HepG2 (cell line): ENCODE results near the gene URAD. TPM values are rescaled to one million over a fixed set of nuclear protein-coding genes. Genes with fewer than 3 reads are reported as not detected.

Experiments used
- HNF4A ChIP-seq: sonication (generic); formaldehyde crosslinking; IDR thresholded peaks from 2 replicates; pipeline ENCODE4 v1.4.0; 2020; ENCODE audit warnings: missing genetic modification reagents
- KMT2B ChIP-seq: IDR thresholded peaks from 2 replicates; pipeline ENCODE4 v1.6.1; 2016; ENCODE audit warnings: missing genetic modification reagents, missing compliant biosample characterization
- SOX5 ChIP-seq: IDR thresholded peaks from 2 replicates; pipeline ENCODE4 v1.6.1; 2016; ENCODE audit warnings: borderline replicate concordance
- SSRP1 ChIP-seq: IDR thresholded peaks from 2 replicates; pipeline ENCODE4 v1.6.1; 2016; ENCODE audit warnings: control low read depth
- ZNF10 ChIP-seq: sonication (generic); formaldehyde crosslinking; IDR thresholded peaks from 2 replicates; pipeline ENCODE4 v1.4.0; 2020; ENCODE audit warnings: mild to moderate bottlenecking, low read depth, missing genetic modification reagents, borderline replicate concordance
- ZNF766 ChIP-seq: sonication (generic); formaldehyde crosslinking; IDR thresholded peaks from 2 replicates; pipeline ENCODE4 v1.5.0; 2020; ENCODE audit warnings: missing genetic modification reagents, borderline replicate concordance
- ZNF879 ChIP-seq: sonication (generic); formaldehyde crosslinking; IDR thresholded peaks from 2 replicates; pipeline ENCODE4 v1.8.1; 2023; ENCODE audit warnings: missing genetic modification reagents
- polyA plus RNA-seq, 8 experiments: library from polyadenylated mRNA; depleted of rRNA in 3 of 8; stranded (reverse) in 7 of 8; unstranded in 1 of 8; fragments of >200 nt; fragmentation: Illumina TruSeq in 4 of 8; extraction: Trizol in 4 of 8; gene quantifications; 2 replicates each; pipeline versions ENCODE4 v1.2.1 to v1.2.3, GENCODE V29; 2011 to 2016; ENCODE audit warnings: low read depth in 4 of 8, missing spikeins in 1 of 8, mixed read lengths in 1 of 8; ENCODE audit not compliant: insufficient read depth in 1 of 8
- total RNA-seq, 5 experiments: library from RNA; depleted of rRNA; stranded (reverse); fragments of >200 nt; fragmentation: Illumina TruSeq; extraction: Trizol; gene quantifications; 2 replicates each; pipeline ENCODE4 v1.2.3, GENCODE V29; 2016; ENCODE audit warnings: low read depth in 1 of 5
- TF ChIP-seq, protein P1 (sequence below): sonication (generic); formaldehyde crosslinking; IDR thresholded peaks from 2 replicates; pipeline ENCODE4 v1.5.0; 2020; ENCODE audit warnings: missing genetic modification reagents
- TF ChIP-seq, protein P2 (sequence below): IDR thresholded peaks from 2 replicates; pipeline ENCODE4 v1.6.1; 2012; ENCODE audit warnings: inconsistent platforms
- TF ChIP-seq, protein P3 (sequence below): sonication (generic); formaldehyde crosslinking; conservative IDR thresholded peaks from 2 replicates; pipeline ENCODE4 v1.4.0; 2020; ENCODE audit warnings: mild to moderate bottlenecking, missing genetic modification reagents, moderate library complexity
- TF ChIP-seq, protein P4 (sequence below): sonication (generic); formaldehyde crosslinking; IDR thresholded peaks from 2 replicates; pipeline ENCODE4 v1.4.0; 2020; ENCODE audit warnings: mild to moderate bottlenecking, missing genetic modification reagents
- TF ChIP-seq, protein P5 (sequence below): IDR thresholded peaks from 2 replicates; pipeline ENCODE4 v1.6.1; 2016; ENCODE audit warnings: mild to moderate bottlenecking
- TF ChIP-seq, protein P6 (sequence below): sonication (generic); formaldehyde crosslinking; IDR thresholded peaks from 2 replicates; pipeline ENCODE4 v1.5.0; 2020; ENCODE audit warnings: missing genetic modification reagents, mild to moderate bottlenecking, borderline replicate concordance

URAD gene
- total and polyA plus RNA-seq, 2 of the 13 experiments (the other 11 are each of a cell fraction or from before 2014, with no cell fraction given) = not detected

DNA sequence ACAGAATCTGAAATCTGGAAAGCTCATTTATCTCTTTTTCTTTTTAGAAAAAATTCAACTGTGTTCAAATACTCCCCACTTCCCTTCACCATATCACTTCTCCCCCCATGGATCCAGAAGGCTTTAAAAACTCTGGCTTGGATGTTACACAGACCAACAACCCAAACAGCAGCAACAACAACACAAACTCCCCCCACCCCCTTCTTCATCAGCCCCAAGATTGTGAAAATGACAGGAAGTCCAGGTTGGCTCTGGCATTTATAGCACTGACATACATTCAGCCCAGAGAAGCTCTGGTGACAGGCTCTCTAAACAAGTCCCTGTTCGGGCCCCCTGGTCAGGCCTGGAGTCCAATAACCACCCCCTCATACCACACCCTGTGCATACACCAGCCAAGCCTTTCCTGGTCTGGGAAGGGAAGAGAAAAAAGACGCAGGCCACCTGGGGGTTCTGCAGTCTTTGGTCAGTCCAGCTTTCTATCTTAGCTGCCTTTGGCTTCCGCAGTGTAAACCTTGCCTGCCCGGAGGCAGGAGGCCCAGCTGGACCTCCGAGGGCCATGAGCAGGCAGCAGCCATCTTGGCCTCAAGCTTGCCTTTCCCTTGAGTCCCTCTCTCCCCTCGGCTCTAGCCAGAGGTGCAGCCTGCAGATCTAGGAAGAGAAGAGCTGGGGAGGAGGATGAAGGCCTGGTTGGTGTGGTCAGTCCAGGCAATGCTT lies 26.2 kb downstream of the URAD start (continued):
- TF ChIP-seq, protein P1, sequence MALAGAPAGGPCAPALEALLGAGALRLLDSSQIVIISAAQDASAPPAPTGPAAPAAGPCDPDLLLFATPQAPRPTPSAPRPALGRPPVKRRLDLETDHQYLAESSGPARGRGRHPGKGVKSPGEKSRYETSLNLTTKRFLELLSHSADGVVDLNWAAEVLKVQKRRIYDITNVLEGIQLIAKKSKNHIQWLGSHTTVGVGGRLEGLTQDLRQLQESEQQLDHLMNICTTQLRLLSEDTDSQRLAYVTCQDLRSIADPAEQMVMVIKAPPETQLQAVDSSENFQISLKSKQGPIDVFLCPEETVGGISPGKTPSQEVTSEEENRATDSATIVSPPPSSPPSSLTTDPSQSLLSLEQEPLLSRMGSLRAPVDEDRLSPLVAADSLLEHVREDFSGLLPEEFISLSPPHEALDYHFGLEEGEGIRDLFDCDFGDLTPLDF (CRISPR knock-in tag) = no peak
- TF ChIP-seq, protein P2, sequence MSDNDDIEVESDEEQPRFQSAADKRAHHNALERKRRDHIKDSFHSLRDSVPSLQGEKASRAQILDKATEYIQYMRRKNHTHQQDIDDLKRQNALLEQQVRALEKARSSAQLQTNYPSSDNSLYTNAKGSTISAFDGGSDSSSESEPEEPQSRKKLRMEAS = no peak
- TF ChIP-seq, protein P3, sequence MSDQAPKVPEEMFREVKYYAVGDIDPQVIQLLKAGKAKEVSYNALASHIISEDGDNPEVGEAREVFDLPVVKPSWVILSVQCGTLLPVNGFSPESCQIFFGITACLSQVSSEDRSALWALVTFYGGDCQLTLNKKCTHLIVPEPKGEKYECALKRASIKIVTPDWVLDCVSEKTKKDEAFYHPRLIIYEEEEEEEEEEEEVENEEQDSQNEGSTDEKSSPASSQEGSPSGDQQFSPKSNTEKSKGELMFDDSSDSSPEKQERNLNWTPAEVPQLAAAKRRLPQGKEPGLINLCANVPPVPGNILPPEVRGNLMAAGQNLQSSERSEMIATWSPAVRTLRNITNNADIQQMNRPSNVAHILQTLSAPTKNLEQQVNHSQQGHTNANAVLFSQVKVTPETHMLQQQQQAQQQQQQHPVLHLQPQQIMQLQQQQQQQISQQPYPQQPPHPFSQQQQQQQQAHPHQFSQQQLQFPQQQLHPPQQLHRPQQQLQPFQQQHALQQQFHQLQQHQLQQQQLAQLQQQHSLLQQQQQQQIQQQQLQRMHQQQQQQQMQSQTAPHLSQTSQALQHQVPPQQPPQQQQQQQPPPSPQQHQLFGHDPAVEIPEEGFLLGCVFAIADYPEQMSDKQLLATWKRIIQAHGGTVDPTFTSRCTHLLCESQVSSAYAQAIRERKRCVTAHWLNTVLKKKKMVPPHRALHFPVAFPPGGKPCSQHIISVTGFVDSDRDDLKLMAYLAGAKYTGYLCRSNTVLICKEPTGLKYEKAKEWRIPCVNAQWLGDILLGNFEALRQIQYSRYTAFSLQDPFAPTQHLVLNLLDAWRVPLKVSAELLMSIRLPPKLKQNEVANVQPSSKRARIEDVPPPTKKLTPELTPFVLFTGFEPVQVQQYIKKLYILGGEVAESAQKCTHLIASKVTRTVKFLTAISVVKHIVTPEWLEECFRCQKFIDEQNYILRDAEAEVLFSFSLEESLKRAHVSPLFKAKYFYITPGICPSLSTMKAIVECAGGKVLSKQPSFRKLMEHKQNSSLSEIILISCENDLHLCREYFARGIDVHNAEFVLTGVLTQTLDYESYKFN (CRISPR knock-in tag) = peak; percentile 44
- TF ChIP-seq, protein P4, sequence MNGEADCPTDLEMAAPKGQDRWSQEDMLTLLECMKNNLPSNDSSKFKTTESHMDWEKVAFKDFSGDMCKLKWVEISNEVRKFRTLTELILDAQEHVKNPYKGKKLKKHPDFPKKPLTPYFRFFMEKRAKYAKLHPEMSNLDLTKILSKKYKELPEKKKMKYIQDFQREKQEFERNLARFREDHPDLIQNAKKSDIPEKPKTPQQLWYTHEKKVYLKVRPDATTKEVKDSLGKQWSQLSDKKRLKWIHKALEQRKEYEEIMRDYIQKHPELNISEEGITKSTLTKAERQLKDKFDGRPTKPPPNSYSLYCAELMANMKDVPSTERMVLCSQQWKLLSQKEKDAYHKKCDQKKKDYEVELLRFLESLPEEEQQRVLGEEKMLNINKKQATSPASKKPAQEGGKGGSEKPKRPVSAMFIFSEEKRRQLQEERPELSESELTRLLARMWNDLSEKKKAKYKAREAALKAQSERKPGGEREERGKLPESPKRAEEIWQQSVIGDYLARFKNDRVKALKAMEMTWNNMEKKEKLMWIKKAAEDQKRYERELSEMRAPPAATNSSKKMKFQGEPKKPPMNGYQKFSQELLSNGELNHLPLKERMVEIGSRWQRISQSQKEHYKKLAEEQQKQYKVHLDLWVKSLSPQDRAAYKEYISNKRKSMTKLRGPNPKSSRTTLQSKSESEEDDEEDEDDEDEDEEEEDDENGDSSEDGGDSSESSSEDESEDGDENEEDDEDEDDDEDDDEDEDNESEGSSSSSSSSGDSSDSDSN = no peak
- TF ChIP-seq SOX5 (CRISPR knock-in tag) = no peak
- peak; percentile 37; the same call in 1 of the 2 replicates for TF ChIP-seq HNF4A (CRISPR knock-in tag)
- TF ChIP-seq, protein P5, sequence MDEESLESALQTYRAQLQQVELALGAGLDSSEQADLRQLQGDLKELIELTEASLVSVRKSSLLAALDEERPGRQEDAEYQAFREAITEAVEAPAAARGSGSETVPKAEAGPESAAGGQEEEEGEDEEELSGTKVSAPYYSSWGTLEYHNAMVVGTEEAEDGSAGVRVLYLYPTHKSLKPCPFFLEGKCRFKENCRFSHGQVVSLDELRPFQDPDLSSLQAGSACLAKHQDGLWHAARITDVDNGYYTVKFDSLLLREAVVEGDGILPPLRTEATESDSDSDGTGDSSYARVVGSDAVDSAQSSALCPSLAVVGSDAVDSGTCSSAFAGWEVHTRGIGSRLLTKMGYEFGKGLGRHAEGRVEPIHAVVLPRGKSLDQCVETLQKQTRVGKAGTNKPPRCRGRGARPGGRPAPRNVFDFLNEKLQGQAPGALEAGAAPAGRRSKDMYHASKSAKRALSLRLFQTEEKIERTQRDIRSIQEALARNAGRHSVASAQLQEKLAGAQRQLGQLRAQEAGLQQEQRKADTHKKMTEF = no peak
- TF ChIP-seq ZNF10 (CRISPR knock-in tag) = no peak
- no peak for TF ChIP-seq KMT2B (CRISPR knock-in tag)
- TF ChIP-seq, protein P6, sequence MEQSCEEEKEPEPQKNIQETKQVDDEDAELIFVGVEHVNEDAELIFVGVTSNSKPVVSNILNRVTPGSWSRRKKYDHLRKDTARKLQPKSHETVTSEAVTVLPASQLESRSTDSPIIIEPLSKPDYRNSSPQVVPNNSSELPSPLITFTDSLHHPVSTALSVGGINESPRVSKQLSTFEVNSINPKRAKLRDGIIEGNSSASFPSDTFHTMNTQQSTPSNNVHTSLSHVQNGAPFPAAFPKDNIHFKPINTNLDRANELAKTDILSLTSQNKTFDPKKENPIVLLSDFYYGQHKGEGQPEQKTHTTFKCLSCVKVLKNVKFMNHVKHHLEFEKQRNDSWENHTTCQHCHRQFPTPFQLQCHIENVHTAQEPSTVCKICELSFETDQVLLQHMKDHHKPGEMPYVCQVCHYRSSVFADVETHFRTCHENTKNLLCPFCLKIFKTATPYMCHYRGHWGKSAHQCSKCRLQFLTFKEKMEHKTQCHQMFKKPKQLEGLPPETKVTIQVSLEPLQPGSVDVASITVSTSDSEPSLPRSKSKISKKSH (CRISPR knock-in tag) = no peak
- no peak for TF ChIP-seq SSRP1 (CRISPR knock-in tag)
- TF ChIP-seq ZNF879 (CRISPR knock-in tag) = no peak
- no peak for TF ChIP-seq ZNF766 (CRISPR knock-in tag)
